Suppressor macrophage (primary cell): ENCODE measurements around the gene MIEF1.
"Not testable (repeated sequence)": the region's sequence is repeated elsewhere in the genome, so short reads cannot be mapped to it uniquely, and the experiment has no call there.

Experiments used
- DNase-seq, 4 experiments: peaks; one replicate each; pipeline ENCODE4 v3.0.0-alpha.2; 2020 to 2022

MIEF1 gene

GRCh38 chr22:39489094-39490068, 12.7 kb upstream of the MIEF1 start:
- peak; percentile 11 to 62 (median 52) for DNase-seq

DNA sequence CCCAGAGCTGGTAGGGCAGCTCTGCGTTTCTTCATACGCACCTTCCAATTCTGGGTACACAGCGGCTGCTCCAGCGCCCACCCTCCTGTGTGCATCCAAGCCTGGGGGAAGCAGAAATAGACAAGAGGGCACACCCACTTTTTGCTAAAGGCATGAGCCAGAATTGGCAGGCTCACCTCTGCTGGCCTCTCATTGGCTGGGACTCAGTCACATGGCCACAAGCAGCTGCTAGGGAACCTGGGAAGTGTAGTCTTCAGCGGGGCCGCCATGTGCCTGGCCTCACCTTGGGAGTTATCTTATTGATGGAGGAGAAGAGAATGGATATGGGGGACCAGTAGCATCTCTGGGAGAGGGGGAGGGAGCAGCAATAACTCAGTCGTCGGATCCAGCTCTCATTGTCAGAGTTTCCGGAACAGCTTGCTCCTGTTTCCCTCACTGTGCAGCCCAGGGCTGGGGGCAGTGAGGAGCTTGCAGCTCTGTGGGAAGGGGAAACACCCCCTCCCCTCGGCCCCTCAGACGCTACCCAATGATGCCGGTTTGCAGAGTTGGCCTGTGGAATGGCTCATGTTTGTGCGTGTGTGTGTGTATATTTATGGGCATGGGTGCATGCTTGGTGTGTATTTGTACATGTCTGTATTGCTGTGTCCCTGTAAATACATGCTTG, 11.8 kb upstream of the MIEF1 start:
- peak; percentile 67 to 84 (median 79) for DNase-seq

DNA sequence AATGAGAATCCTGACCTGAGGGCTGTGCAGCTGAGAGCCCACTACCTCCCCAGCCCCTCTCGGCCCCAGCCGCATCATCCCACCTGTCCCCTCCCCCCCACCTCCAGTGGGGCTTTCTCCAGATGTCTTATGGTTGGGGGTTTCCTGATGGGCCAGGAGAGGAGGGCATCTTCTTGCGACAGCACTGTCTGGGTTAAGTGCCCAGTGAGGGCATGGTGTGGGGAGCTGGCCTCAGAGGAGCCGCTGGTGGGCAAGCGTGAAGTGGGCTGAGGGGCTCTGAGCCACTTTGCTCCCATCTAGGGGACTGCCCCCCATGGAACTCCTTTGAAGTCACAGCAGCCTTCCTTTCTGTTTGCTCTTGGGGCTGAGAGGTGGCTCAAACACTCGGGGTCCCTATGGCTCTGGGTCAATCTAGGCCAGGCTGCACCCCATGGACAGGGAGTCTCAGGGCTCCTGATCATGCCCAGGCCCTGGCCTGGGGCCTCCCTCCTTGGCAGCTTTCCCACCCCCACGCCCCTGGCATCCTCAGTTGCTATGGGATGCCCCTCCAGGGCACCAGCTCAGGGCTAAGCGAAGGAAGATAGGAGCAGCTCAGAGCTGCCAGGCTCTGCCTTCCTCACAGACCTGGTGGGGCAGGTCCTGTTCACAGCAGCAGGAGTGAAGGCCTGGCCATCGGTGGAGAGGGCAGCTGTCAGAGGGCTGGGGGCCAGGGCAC, 11.0 kb upstream of the MIEF1 start:
- no peak for DNase-seq

DNA sequence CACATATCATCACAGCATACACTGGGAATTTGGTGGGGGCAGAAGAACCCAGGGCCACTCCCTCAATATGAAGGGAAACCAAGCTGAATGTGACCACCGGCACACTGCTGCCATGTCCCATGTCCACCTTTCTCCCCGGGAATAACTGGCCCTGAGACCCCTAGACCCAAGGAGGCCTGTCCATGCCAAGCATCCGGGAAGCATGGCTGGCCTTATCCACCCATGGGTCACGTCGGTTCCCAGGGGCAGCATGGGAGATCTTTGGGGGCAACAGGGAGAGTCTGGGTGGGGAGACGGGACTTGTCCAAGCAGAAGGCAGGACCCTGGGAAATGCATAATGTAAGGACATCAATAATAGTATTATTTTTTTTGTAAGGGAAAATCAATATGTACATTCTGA, 10.4 kb upstream of the MIEF1 start:
- no peak for DNase-seq

- DNase-seq, result no peak
Measured at GRCh38 chr22:39492186-39492585, 9.9 kb upstream of the MIEF1 start.

GRCh38 chr22:39493759-39494158, 8.3 kb upstream of the MIEF1 start:
- peak in 3 of 4 experiments; percentile 13 to 42 (median 14) for DNase-seq

DNA sequence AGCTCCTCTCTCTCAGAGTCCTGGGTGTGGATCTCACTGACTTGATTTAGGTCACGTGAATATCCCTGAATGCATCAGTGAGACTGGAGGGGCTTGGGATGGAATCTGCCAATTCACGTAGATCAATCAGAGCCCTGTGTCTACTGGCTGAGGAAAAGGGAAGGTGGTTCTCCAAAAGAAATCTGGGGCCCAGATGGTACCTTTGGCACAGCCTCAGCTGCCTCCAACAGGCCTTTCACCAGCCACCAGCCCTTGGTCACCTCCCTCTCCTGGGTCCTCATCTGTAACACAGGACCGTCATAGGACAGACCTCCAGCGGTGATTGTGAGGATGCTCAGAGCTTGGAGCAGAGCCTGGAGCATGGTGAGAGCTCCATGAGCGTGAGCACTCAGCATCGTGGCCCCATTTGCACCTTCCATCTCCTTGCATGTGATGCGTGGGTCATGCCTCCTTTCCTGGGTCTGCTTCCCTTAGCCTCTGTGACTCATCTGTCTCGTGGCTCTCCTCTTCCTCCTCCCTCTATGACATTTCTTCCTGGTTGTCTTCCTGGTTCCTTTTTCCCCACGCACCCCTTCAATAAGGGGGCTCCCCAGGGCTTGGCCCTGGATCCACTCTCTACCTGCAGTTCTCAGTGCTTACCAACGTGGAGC, 7.5 kb upstream of the MIEF1 start:
- DNase-seq, result peak; percentile 81 to 93 (median 91)

DNA sequence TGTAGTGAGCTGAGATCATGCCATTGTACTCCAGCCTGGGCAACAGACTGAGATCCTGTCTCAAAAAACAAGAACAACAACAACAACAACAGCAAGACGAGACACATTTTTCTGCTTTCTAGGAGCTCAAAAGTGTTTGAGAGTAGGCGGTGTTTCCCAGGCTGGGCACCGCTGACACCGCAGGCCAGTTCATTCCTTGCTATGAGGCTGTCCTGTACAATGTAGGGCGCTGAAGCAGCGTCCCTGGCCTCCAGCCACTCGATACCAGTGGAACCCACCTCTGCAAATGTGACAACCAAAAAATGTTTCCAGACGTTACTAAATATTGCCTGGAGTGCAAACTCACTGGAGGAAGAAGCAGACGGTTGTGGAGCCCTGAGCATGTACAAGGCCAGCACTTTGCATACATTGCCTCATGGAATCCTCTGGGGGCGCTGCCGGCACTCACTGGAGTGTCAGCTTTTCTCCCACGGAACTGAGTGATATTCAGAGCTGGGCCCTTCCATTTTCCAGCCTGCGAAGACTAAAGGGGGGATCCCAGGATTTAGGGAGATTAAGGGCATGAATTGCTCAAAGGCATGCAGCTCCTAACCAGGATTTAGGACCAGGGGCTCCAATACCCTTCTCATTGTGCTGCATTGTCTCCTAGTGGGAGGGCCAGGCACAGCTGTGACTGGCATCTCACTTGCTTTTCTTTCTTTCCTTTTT, 5.8 kb upstream of the MIEF1 start:
- peak; percentile 82 to 94 (median 92) for DNase-seq

- no peak for DNase-seq
Measured at GRCh38 chr22:39497429-39497828, 4.7 kb upstream of the MIEF1 start.

DNA sequence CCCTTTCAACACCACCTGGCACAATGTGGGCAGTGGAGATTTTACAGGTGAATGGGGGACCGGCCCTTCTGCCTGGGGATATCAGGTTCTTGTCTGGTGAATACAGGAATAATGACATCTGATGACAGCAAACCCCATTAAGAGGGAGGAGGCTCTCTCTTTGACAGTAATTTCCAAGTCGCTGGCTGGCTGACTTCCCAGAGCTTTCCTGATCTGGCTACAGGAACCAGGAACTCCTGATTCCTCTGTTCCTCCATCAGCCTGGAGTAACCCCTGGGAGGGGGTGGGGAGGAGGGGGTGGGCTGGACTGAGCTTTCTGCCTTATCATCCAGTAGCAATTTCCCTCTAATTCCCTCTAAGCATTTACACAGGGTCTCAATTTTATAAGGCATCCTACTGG, 3.7 kb upstream of the MIEF1 start:
- no peak for DNase-seq

GRCh38 chr22:39498802-39499201, 3.3 kb upstream of the MIEF1 start:
- no peak for DNase-seq

DNA sequence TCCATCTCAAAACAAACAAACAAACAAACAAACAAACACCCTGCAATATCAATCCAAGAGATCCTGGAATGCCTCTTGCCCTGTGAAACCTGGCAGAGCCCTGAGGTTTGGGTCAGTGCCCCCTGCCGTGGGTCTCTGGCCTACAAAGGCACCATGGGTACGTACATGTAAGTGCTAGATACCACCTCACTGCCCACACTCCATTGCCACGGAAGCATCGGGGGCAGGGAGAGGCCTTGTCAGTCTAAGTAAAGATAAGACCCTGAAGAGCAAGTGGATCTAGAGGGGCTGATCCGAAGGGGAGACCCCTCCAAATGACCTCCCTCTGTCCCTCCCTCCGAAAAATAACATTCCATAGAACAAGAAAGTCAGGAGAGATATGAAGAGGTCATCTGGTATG, 2.0 kb upstream of the MIEF1 start:
- DNase-seq, result no peak

DNA sequence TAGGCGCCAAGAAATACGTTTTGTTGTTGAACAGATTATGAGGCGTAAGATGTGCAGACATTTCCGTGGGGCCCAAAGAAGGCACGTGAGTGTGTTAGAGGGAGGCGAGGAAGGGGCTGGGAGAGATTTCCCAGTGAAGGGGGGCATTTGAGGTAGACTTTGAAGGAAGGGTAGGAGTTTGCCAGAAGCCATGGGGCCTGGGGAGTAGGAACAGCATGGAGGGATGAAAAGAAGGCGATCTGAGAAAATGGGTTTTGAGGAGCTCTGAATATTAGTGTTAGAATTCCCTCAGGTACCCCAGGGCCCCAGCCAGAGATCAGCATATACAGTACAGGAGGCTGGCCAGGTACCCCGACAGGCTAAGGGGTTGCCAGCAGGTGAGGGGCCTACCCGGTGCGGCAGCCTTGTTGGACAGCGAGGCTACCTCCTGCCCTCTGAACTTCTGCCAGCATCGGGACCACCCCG, 414 bp upstream of the MIEF1 start:
- no peak for DNase-seq

- peak; percentile 46 to 71 (median 63) for DNase-seq
Measured at GRCh38 chr22:39502789-39503409, 809 bp downstream of the MIEF1 start.

- DNase-seq, result no peak
Measured at GRCh38 chr22:39503630-39504029, 1.5 kb downstream of the MIEF1 start.

GRCh38 chr22:39504071-39504470, 2.0 kb downstream of the MIEF1 start:
- DNase-seq, result no peak

DNA sequence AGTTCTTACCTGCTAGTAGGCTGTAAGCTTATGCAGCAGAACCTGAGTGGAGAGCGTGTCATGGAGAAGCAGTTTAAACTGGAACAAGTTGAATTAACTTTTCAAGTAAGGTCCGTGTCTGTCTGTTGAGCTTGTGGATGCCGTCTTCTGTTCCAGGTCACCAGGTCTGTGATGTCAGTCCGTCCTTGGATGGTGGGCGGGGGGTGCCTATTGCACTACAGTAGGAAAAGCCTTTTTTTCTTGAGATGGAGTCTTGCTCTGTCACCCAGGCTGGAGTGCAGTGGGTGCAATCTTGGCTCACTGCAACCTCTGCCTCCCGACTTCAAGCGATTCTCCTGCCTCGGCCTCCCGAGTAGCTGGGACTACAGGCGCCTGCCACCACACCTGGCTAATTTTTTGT, 4.9 kb downstream of the MIEF1 start:
- DNase-seq, result not testable (repeated sequence)

DNA sequence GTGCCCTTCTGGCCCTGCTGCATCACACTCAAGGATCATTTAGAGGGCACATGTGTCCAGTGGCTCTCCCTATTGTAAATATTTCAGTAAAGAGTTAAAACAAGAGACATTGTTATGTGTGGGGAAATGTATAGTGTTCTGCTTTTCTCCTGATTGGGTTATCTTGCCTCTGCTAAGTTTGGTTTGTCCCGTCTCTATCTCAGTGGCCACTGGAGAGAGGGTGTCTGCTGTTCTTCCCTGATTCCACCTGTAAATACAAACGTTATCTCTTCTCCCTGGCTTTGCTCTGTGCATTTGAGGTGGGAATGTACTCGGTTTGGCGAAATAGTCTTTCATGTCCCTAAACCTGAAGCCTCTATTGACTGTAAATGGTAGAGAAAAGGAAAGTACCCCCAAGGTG, 6.3 kb downstream of the MIEF1 start:
- no peak for DNase-seq

DNA sequence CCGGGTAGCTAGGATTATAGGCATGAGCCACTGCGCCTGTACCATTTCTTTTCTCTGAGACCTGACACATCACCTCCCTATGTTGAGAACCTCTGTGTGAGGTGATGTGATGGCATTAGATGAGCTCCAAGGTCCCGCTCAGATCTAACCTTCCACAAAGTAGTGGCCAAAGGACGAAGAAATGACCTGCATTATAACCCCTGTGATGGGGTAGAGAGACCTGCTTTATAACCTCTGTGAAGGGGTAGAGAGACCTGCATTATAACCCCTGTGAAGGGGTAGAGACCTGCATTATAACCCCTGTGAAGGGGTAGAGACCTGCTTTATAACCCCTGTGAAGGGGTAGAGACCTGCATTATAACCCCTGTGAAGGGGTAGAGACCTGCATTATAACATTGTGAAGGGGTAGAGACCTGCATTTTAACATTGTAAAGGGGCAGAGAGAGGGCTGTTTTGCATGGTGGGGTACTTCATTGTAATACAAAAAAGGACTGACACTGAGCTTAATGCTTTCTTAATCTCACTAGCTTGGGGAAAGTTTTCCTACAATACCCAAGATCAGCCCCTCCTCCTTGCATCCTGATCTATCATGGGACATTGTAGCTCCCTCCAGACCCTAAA, 8.5 kb downstream of the MIEF1 start:
- DNase-seq, result no peak

GRCh38 chr22:39511226-39511625, 9.1 kb downstream of the MIEF1 start:
- DNase-seq, result no peak

DNA sequence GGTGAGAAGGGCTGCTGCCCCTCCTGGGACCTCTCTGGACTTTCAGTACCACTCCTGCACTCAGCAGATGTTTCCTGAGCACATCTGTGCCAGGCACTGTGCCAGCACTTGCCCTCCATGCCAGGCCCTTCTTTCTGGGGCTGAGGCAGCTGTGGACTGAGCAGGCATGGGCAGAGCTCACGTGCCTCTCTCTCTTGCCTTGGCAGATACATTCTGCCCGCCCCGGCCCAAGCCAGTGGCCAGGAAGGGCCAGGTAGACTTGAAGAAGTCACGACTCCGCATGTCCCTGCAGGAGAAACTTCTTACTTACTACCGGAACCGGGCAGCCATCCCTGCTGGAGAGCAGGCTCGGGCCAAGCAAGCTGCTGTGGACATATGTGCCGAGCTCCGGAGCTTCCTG, 9.9 kb downstream of the MIEF1 start:
- DNase-seq, result no peak
